IMR-90 (cell line): ENCODE data around the gene LZTFL1. TPM values are rescaled to one million over a fixed set of nuclear protein-coding genes. Genes with fewer than 3 reads are reported as not detected.
A peak's percentile ranks its signal among the peaks of the same experiment; 100 is the strongest.

ENCODE experiments used
- ATAC-seq: fragments of 200-7000 bp; cut with Tn5 transposase; 2 replicates; pipeline ENCODE4 v1.9.1; 2020; ENCODE audit warnings: low read depth, mild to moderate bottlenecking, moderate library complexity
- BruUV-seq: library from RNA; stranded (reverse); fragments of 400-500 nt; replicated peaks from 2 replicates; lab custom pipeline; 2021; lab: Mats Ljungman, UMichigan
- CTCF ChIA-PET: fragments of 300-600 bp; formaldehyde crosslinking; extraction: SDS; loops from one replicate; lab custom pipeline; 2021; ENCODE audit warnings: antibody characterized with exemption; lab: Yijun Ruan, JAX
- POLR2A ChIA-PET: fragments of 300-600 bp; sonication (Branson Sonifier 250); formaldehyde crosslinking; loops from one replicate; lab custom pipeline; 2022; ENCODE audit warnings: antibody characterized with exemption; ENCODE audit not compliant: unreplicated experiment; lab: Charles Lee
- DNase-seq: peaks from one replicate; pipeline ENCODE4 v3.0.0; 2013
- H2AFZ ChIP-seq: replicated peaks from 2 replicates; pipeline ENCODE3; 2013; ENCODE audit warnings: low read length, mild to moderate bottlenecking; ENCODE audit not compliant: poor library complexity
- H2AK5ac ChIP-seq: 2 replicates; pipeline ENCODE4 v1.6.1; 2013; ENCODE audit warnings: low read depth, low read length, inconsistent platforms
- H2AK9ac ChIP-seq: replicated peaks from 2 replicates; pipeline ENCODE3; 2013; ENCODE audit warnings: mild to moderate bottlenecking, low read depth, low read length, moderate library complexity; ENCODE audit not compliant: poor library complexity
- H2BK120ac ChIP-seq: 2 replicates; pipeline ENCODE4 v1.6.1; 2013; ENCODE audit warnings: low read depth, low read length, inconsistent platforms
- H2BK15ac ChIP-seq: 3 replicates; pipeline ENCODE4 v1.6.1; 2013; ENCODE audit warnings: low read depth, low read length, inconsistent platforms
- H2BK20ac ChIP-seq: 2 replicates; pipeline ENCODE4 v1.6.1; 2013; ENCODE audit warnings: low read depth, mild to moderate bottlenecking, inconsistent platforms, low read length, moderate library complexity
- H2BK5ac ChIP-seq: 2 replicates; pipeline ENCODE4 v1.6.1; 2013; ENCODE audit warnings: mild to moderate bottlenecking, low read depth, low read length, inconsistent platforms; ENCODE audit not compliant: poor library complexity, severe bottlenecking
- H3K14ac ChIP-seq: replicated peaks from 2 replicates; pipeline ENCODE4 v1.6.1; 2013; ENCODE audit warnings: low read depth, low read length, inconsistent platforms
- H3K18ac ChIP-seq: 2 replicates; pipeline ENCODE4 v1.6.1; 2013; ENCODE audit warnings: low read depth, low read length, control low read depth
- H3K23ac ChIP-seq: 2 replicates; pipeline ENCODE4 v1.6.1; 2013; ENCODE audit warnings: low read depth, low read length, inconsistent platforms
- H3K27ac ChIP-seq: 2 replicates; pipeline ENCODE4 v1.5.1; 2013; ENCODE audit warnings: mild to moderate bottlenecking, control low read depth, low read length; ENCODE audit not compliant: insufficient read depth
- H3K27me3 ChIP-seq: 2 replicates; pipeline ENCODE4 v1.6.1; 2013; ENCODE audit warnings: low read length; ENCODE audit not compliant: control insufficient read depth, insufficient read depth
- H3K36me3 ChIP-seq: 2 replicates; pipeline ENCODE4 v1.6.1; 2013; ENCODE audit warnings: low read length, mixed read lengths; ENCODE audit not compliant: control insufficient read depth, insufficient read depth
- H3K4ac ChIP-seq: 2 replicates; pipeline ENCODE4 v1.6.1; 2013; ENCODE audit warnings: low read depth, low read length, inconsistent platforms
- H3K4me1 ChIP-seq: 2 replicates; pipeline ENCODE4 v1.6.1; 2013; ENCODE audit warnings: low read length, mixed read lengths; ENCODE audit not compliant: control insufficient read depth, insufficient read depth
- H3K4me2 ChIP-seq: 2 replicates; pipeline ENCODE4 v1.6.1; 2013; ENCODE audit warnings: low read depth, mild to moderate bottlenecking, control low read depth, low read length, moderate library complexity
- H3K4me3 ChIP-seq: 2 replicates; pipeline ENCODE4 v1.5.1; 2013; ENCODE audit warnings: low read depth, mild to moderate bottlenecking, control low read depth, low read length, moderate library complexity; ENCODE audit not compliant: insufficient read depth
- H3K56ac ChIP-seq: 2 replicates; pipeline ENCODE4 v1.6.1; 2013; ENCODE audit warnings: low read length, inconsistent platforms; ENCODE audit not compliant: insufficient read depth; ENCODE audit errors: extremely low read depth
- H3K79me1 ChIP-seq, 2 experiments: 2 replicates each; pipeline ENCODE4 v1.6.1; 2013; ENCODE audit warnings: low read length in 2 of 2, inconsistent platforms in 1 of 2, low read depth in 1 of 2
- H3K9ac ChIP-seq: 2 replicates; pipeline ENCODE4 v1.6.1; 2013; ENCODE audit warnings: low read depth, low read length, control low read depth
- H3K9me1 ChIP-seq: 2 replicates; pipeline ENCODE4 v1.6.1; 2013; ENCODE audit warnings: low read length, inconsistent platforms; ENCODE audit not compliant: insufficient read depth
- H3K9me3 ChIP-seq: 2 replicates; pipeline ENCODE4 v1.6.1; 2013; ENCODE audit warnings: low read length; ENCODE audit not compliant: control insufficient read depth, insufficient read depth
- H4K20me1 ChIP-seq: 2 replicates; pipeline ENCODE4 v1.6.1; 2013; ENCODE audit warnings: low read length, inconsistent platforms; ENCODE audit not compliant: insufficient read depth
- H4K5ac ChIP-seq: 2 replicates; pipeline ENCODE4 v1.6.1; 2013; ENCODE audit warnings: mild to moderate bottlenecking, low read depth, low read length, control low read depth
- H4K8ac ChIP-seq, 2 experiments: 2 replicates each; pipeline ENCODE4 v1.6.1; 2013; ENCODE audit warnings: low read depth in 2 of 2, low read length in 2 of 2, control low read depth in 1 of 2, inconsistent platforms in 1 of 2
- H4K91ac ChIP-seq: 2 replicates; pipeline ENCODE4 v1.6.1; 2013; ENCODE audit warnings: low read depth, low read length, inconsistent platforms; ENCODE audit not compliant: insufficient read depth
- CEBPB ChIP-seq: IDR thresholded peaks from 2 replicates; pipeline ENCODE4 v1.6.1; 2012; ENCODE audit warnings: low read depth, low read length, improper control_type of control experiment
- CHD1 ChIP-seq: IDR thresholded peaks from 2 replicates; pipeline ENCODE4 v1.6.1; 2012; ENCODE audit warnings: low read depth, low read length, improper control_type of control experiment
- FOS ChIP-seq: fragments of 150-350 bp; IDR thresholded peaks from 2 replicates; pipeline ENCODE4 v1.6.1; 2016; ENCODE audit warnings: low read depth, low read length
- NFE2L2 ChIP-seq: fragments of 150-350 bp; IDR thresholded peaks from 2 replicates; pipeline ENCODE4 v1.6.1; 2016; ENCODE audit warnings: low read depth, mild to moderate bottlenecking, low read length
- RFX5 ChIP-seq: IDR thresholded peaks from 2 replicates; pipeline ENCODE4 v1.8.0; 2012; ENCODE audit warnings: low read depth, mild to moderate bottlenecking, low read length, moderate library complexity
- SMC3 ChIP-seq: fragments of 150-350 bp; IDR thresholded peaks from 2 replicates; pipeline ENCODE4 v1.6.1; 2016; ENCODE audit warnings: low read depth, mild to moderate bottlenecking, antibody characterized with exemption, low read length, moderate library complexity
- USF2 ChIP-seq: fragments of 150-350 bp; IDR thresholded peaks from 2 replicates; pipeline ENCODE4 v1.6.1; 2017; ENCODE audit warnings: mild to moderate bottlenecking, antibody characterized with exemption, low read length, low read depth
- WGBS, 2 experiments: methylation state at CpG; one replicate each; pipeline versions ENCODE4 v1.1.5 to v1.1.7; 2013; ENCODE audit warnings: missing lambda C conversion rate in 2 of 2; ENCODE audit not compliant: insufficient read length in 1 of 2; ENCODE audit errors: extremely low coverage in 2 of 2; 5-methylcytosine and 5-hydroxymethylcytosine counted together
- dilution Hi-C: fragments of 300-500 bp; cut with HindIII; formaldehyde crosslinking; loops from one replicate; pipeline ENCODE4 v1.14.3; 2018; ENCODE audit warnings: low sequenced_read_pairs; ENCODE audit not compliant: unreplicated experiment
- in situ Hi-C: fragments of 300-500 bp; cut with MboI; formaldehyde crosslinking; loops from 3 replicates; pipeline ENCODE4 v1.14.3; 2019; ENCODE audit warnings: low sequenced_read_pairs, inconsistent platforms, mixed read lengths
- intact Hi-C: fragments of 100-400 bp; cut with micrococcal nuclease; formaldehyde crosslinking; loops from 2 replicates; pipeline ENCODE4 v1.10.0; 2022
- polyA plus RNA-seq, 3 experiments: library from polyadenylated mRNA; depleted of rRNA; stranded (reverse); fragments of >200 nt; gene quantifications; 2 replicates each; pipeline ENCODE4 v1.2.3, GENCODE V29; 2012; ENCODE audit warnings: low replicate concordance in 1 of 3
- total RNA-seq: library from RNA; depleted of rRNA; stranded (reverse); fragments of >200 nt; gene quantifications from 2 replicates; pipeline ENCODE4 v1.2.3, GENCODE V29; 2012
- TF ChIP-seq, protein P1 (sequence below): fragments of 150-350 bp; IDR thresholded peaks from 2 replicates; pipeline ENCODE4 v1.6.1; 2016; ENCODE audit warnings: low read depth, mild to moderate bottlenecking, low read length, moderate library complexity, borderline replicate concordance
- TF ChIP-seq, protein P2 (sequence below): conservative IDR thresholded peaks from 2 replicates; pipeline ENCODE4 v1.5.1; 2012; ENCODE audit warnings: mild to moderate bottlenecking, low read depth, low read length, improper control_type of control experiment

The LZTFL1 gene
- total and polyA plus RNA-seq, 2 of the 4 experiments (the other 2 are of a cell fraction): 10.3 to 10.4 TPM

- Histone ChIP-seq H3K27me3 (peaks cover 79% of the 10 kb centered on the region), H3K56ac (no peak overlapping the region), H3K4me2 (no peak overlapping the region), H3K14ac (no peak overlapping the region), H3K79me1 (no peaks in the 10 kb centered on the region), H4K8ac (no peak overlapping the region), H3K18ac (no peak overlapping the region), H3K4me3 (no peak overlapping the region), H2BK5ac (no peak overlapping the region), H2BK15ac (no peak overlapping the region), H3K9me3 (peaks cover 5% of the 10 kb centered on the region; the same call in 1 of the 2 replicates), H3K4ac (no peak overlapping the region), H4K5ac (no peak overlapping the region), H2BK120ac (no peak overlapping the region), H3K9me1 (no peaks in the 10 kb centered on the region), H3K23ac (no peak overlapping the region), H2BK20ac (no peak overlapping the region), H4K20me1 (no peaks in the 10 kb centered on the region), H3K4me1 (no peaks in the 10 kb centered on the region), H2AK5ac (no peak overlapping the region), H2AFZ (no peak overlapping the region), H2AK9ac (peak overlapping the region; percentile 58), H3K9ac (no peak overlapping the region), H3K36me3 (no peaks in the 10 kb centered on the region), H3K27ac (no peak overlapping the region), H4K91ac (no peak overlapping the region)
- TF ChIP-seq FOS (no peak), SMC3 (no peak), CEBPB (no peak), CHD1 (no peak), USF2 (no peak), RFX5 (no peak), NFE2L2 (no peak)
- TF ChIP-seq, protein P1, sequence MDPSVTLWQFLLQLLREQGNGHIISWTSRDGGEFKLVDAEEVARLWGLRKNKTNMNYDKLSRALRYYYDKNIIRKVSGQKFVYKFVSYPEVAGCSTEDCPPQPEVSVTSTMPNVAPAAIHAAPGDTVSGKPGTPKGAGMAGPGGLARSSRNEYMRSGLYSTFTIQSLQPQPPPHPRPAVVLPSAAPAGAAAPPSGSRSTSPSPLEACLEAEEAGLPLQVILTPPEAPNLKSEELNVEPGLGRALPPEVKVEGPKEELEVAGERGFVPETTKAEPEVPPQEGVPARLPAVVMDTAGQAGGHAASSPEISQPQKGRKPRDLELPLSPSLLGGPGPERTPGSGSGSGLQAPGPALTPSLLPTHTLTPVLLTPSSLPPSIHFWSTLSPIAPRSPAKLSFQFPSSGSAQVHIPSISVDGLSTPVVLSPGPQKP: no peak
- TF ChIP-seq, protein P2, sequence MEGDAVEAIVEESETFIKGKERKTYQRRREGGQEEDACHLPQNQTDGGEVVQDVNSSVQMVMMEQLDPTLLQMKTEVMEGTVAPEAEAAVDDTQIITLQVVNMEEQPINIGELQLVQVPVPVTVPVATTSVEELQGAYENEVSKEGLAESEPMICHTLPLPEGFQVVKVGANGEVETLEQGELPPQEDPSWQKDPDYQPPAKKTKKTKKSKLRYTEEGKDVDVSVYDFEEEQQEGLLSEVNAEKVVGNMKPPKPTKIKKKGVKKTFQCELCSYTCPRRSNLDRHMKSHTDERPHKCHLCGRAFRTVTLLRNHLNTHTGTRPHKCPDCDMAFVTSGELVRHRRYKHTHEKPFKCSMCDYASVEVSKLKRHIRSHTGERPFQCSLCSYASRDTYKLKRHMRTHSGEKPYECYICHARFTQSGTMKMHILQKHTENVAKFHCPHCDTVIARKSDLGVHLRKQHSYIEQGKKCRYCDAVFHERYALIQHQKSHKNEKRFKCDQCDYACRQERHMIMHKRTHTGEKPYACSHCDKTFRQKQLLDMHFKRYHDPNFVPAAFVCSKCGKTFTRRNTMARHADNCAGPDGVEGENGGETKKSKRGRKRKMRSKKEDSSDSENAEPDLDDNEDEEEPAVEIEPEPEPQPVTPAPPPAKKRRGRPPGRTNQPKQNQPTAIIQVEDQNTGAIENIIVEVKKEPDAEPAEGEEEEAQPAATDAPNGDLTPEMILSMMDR: no peak
- DNase-seq: no peak
- ChIA-PET CTCF (no interaction called here), POLR2A (no interaction called here)
- BruUV-seq: no TSS peak
- WGBS, 2 experiments: no CpG with 5 or more reads among the region's 8 CpGs
- dilution Hi-C loops (no loop called here), in situ Hi-C loops (no loop called here), intact Hi-C loops (no loop called here)
- no peak for ATAC-seq
Measured at GRCh38 chr3:45777111-45777745, 64.7 kb downstream of the LZTFL1 start.
